ENCODE measurements around the gene GPRC5A. TPM values are rescaled to one million over a fixed set of nuclear protein-coding genes. Genes with fewer than 3 reads are reported as not detected.

GPRC5A gene
- total RNA-seq, 1 experiment from 2014 or later: 0.56 TPM

DNA sequence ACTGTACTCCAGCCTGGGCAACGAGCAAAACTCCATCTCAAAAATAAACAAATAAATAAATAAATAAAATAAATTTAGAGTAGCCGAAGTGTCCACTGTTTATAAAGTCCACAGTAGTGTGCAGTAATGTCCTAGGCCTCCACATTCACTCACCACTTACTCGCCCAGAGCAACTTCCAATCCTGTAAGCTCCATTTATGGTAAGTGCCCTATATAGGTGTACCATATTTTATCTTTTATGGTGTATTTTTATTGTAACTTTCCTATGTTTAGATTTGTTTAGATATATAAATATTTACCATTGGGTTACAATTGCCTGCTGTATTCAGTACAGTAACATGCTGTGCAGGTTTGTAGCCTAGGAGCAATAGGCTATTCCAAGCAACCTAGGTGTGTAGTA is 37.9 kb upstream of the GPRC5A start:
- Histone ChIP-seq H3K27me3 (replicated peaks; ENCODE audit: insufficient read depth, low read depth, low read length, poor library complexity) (no peaks in the 10 kb centered on the region), H3K4me1 (ENCODE audit: insufficient read depth, low read length, poor library complexity, severe bottlenecking) (no peaks in the 10 kb centered on the region), H3K27ac (ENCODE audit: low read depth, low read length, poor library complexity, severe bottlenecking) (no peak overlapping the region), H3K36me3 (ENCODE audit: insufficient read depth, low read length, poor library complexity, severe bottlenecking) (no peaks in the 10 kb centered on the region), H3K9me3 (ENCODE audit: low read depth, low read length, poor library complexity, severe bottlenecking) (no peaks in the 10 kb centered on the region), H3K4me3 (ENCODE audit: low read depth, low read length, poor library complexity, severe bottlenecking) (no peak overlapping the region)
- ChIA-PET POLR2A (ENCODE audit: low non-redundant PET) (no interaction called here), CTCF (no interaction called here)
- TF ChIP-seq, protein P1, sequence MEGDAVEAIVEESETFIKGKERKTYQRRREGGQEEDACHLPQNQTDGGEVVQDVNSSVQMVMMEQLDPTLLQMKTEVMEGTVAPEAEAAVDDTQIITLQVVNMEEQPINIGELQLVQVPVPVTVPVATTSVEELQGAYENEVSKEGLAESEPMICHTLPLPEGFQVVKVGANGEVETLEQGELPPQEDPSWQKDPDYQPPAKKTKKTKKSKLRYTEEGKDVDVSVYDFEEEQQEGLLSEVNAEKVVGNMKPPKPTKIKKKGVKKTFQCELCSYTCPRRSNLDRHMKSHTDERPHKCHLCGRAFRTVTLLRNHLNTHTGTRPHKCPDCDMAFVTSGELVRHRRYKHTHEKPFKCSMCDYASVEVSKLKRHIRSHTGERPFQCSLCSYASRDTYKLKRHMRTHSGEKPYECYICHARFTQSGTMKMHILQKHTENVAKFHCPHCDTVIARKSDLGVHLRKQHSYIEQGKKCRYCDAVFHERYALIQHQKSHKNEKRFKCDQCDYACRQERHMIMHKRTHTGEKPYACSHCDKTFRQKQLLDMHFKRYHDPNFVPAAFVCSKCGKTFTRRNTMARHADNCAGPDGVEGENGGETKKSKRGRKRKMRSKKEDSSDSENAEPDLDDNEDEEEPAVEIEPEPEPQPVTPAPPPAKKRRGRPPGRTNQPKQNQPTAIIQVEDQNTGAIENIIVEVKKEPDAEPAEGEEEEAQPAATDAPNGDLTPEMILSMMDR (conservative IDR thresholded peaks at IDR 0.05; ENCODE audit: low read depth, low read length): no peak
- TF ChIP-seq EZH2 (IDR thresholded peaks at IDR 0.05; ENCODE audit: borderline replicate concordance, low read depth, low read length, poor library complexity, severe bottlenecking): no peak
- BruUV-seq (replicated peaks): no TSS peak
- DNase-seq (ENCODE audit: low spot score): no peak
- intact Hi-C loops (cut with micrococcal nuclease; ENCODE audit: unreplicated experiment): no loop called here

DNA sequence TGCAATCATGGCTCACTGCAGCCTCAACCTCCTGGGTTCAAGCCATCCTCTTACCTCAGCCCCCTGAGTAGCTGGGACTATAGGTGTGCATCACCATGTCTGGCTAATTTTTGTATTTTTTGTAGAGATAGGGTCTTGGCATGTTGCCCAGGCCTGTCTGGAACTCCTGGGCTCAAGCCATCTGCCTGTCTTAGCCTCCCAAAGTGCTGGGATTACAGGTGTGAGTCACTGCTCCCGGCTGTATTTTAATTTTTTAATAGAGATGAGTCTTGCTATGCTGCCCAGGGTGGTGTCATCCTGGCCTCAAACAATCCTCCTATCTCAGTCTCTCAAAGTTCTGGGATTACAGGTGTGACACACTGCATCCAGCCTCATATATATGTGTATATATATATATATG is 31.7 kb upstream of the GPRC5A start:
- no peak for DNase-seq (ENCODE audit: low spot score)
- H3K27ac ChIP-seq (ENCODE audit: low read depth, low read length, poor library complexity, severe bottlenecking): no peak overlapping the region
- CTCF ChIA-PET: no interaction called here
- H3K27me3 ChIP-seq (replicated peaks; ENCODE audit: insufficient read depth, low read depth, low read length, poor library complexity): no peaks in the 10 kb centered on the region
- H3K9me3 ChIP-seq (ENCODE audit: low read depth, low read length, poor library complexity, severe bottlenecking): no peaks in the 10 kb centered on the region
- no peak overlapping the region for H3K4me3 ChIP-seq (ENCODE audit: low read depth, low read length, poor library complexity, severe bottlenecking)
- no TSS peak for BruUV-seq (replicated peaks)
- POLR2A ChIA-PET (ENCODE audit: low non-redundant PET): no interaction called here
- H3K36me3 ChIP-seq (ENCODE audit: insufficient read depth, low read length, poor library complexity, severe bottlenecking): no peaks in the 10 kb centered on the region
- intact Hi-C loops (cut with micrococcal nuclease; ENCODE audit: unreplicated experiment): no loop called here
- H3K4me1 ChIP-seq (ENCODE audit: insufficient read depth, low read length, poor library complexity, severe bottlenecking): no peaks in the 10 kb centered on the region
- no peak for TF ChIP-seq EZH2 (IDR thresholded peaks at IDR 0.05; ENCODE audit: borderline replicate concordance, low read depth, low read length, poor library complexity, severe bottlenecking)
- TF ChIP-seq, protein P1 (conservative IDR thresholded peaks at IDR 0.05; ENCODE audit: low read depth, low read length): no peak

DNA sequence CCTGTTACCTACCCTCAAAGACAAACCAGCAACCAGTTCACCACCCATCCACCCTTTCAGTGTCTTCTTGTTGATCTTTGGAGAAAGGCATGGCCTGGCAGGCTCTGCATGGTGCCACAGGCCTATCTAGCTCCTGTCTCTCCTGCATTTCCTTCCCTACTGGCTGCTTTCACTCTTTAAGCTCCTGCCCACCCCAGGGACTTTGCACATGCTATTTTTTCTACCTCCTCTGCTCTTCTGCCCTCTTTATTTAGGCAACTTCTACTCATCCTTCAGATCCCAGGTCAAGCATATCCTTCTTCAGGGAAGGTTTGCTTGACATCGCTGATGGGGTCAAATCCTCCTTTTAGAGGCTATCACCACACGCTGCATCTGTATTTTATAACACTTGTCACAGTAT is 27.1 kb upstream of the GPRC5A start:
- no peak for DNase-seq (ENCODE audit: low spot score)
- ChIA-PET CTCF (no interaction called here), POLR2A (ENCODE audit: low non-redundant PET) (no interaction called here)

More for the DNA sequence above, 27.1 kb upstream of the GPRC5A start:
- no peak overlapping the region for H3K27ac ChIP-seq (ENCODE audit: low read depth, low read length, poor library complexity, severe bottlenecking)
- no peaks in the 10 kb centered on the region for H3K27me3 ChIP-seq (replicated peaks; ENCODE audit: insufficient read depth, low read depth, low read length, poor library complexity)
- no peaks in the 10 kb centered on the region for H3K9me3 ChIP-seq (ENCODE audit: low read depth, low read length, poor library complexity, severe bottlenecking)
- no peaks in the 10 kb centered on the region for H3K36me3 ChIP-seq (ENCODE audit: insufficient read depth, low read length, poor library complexity, severe bottlenecking)
- intact Hi-C loops (cut with micrococcal nuclease; ENCODE audit: unreplicated experiment): no loop called here
- no peaks in the 10 kb centered on the region for H3K4me1 ChIP-seq (ENCODE audit: insufficient read depth, low read length, poor library complexity, severe bottlenecking)
- BruUV-seq (replicated peaks): no TSS peak
- H3K4me3 ChIP-seq (ENCODE audit: low read depth, low read length, poor library complexity, severe bottlenecking): no peak overlapping the region
- TF ChIP-seq, protein P1 (conservative IDR thresholded peaks at IDR 0.05; ENCODE audit: low read depth, low read length): no peak
- no peak for TF ChIP-seq EZH2 (IDR thresholded peaks at IDR 0.05; ENCODE audit: borderline replicate concordance, low read depth, low read length, poor library complexity, severe bottlenecking)

Measured in A673 (cell line).